Skin epidermis (tissue), 12 donors: ENCODE results near the gene SF3B6.
"Not testable (repeated sequence)": the region's sequence is repeated elsewhere in the genome, so short reads cannot be mapped to it uniquely, and the experiment has no call there.

Source experiments
- H3K27ac ChIP-seq, 21 experiments: fragments of 200-600 bp; sonication (generic) in 11 of 21; one replicate each; pipeline ENCODE4 v1.5.0; 2020; ENCODE audit warnings: mild to moderate bottlenecking in 3 of 21, inconsistent platforms in 2 of 21, moderate library complexity in 2 of 21
- H3K4me3 ChIP-seq, 7 experiments: fragments of 200-600 bp; sonication (generic) in 2 of 7; one replicate each; pipeline ENCODE4 v1.5.0; 2020; ENCODE audit warnings: inconsistent platforms in 2 of 7, mild to moderate bottlenecking in 2 of 7, moderate library complexity in 1 of 7

Gene SF3B6

GRCh38 chr2:24100732-24101131, 24.6 kb upstream of the SF3B6 start:
- H3K27ac ChIP-seq, H3K4me3 ChIP-seq: not testable (repeated sequence)

DNA sequence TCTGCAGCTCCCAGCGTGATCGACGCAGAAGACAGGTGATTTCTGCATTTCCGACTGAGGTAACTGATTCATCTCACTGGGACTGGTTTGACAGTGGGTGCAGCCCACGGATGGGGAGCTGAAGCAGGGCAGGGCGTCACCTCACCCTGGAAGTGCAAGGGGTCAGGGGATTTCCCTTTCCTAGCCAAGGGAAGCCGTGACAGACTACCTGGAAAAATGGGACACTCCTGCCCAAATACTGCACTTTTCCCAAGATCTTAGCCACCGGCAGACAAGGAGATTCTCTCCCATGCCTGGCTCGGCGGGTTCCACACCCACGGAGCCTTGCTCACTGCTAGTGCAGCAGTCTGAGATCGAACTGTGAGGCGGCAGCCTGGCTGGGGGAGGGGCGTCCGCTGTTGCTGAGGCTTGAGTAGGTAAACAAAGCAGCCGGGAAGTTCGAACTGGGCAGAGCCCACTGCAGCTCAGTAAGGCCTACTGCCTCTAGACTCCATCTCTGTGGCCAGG, 19.1 kb upstream of the SF3B6 start:
- not testable (repeated sequence) for H3K4me3 ChIP-seq, H3K27ac ChIP-seq

DNA sequence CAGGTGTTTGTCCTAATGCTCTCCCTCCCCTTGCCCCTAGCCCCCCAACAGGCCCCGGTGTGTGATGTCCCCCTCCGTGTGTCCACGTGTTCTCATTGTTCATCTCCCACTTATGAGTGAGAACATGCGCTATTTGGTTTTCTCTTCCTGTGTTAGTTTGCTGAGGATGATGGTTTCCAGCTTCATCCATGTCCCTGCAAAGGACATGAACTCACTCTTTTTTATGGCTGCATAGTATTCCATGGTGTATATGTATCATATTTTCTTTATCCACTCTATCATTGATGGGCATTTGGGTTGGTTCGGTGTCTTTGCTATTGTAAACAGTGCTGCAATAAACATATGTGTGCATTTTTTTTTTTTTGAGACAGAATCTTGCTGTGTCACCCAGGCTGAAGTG, 17.1 kb upstream of the SF3B6 start:
- H3K4me3 ChIP-seq, H3K27ac ChIP-seq: not testable (repeated sequence)

- H3K27ac ChIP-seq, result no peak overlapping the region
- no peak overlapping the region for H3K4me3 ChIP-seq
Measured at GRCh38 chr2:24088821-24089359, 12.8 kb upstream of the SF3B6 start.

DNA sequence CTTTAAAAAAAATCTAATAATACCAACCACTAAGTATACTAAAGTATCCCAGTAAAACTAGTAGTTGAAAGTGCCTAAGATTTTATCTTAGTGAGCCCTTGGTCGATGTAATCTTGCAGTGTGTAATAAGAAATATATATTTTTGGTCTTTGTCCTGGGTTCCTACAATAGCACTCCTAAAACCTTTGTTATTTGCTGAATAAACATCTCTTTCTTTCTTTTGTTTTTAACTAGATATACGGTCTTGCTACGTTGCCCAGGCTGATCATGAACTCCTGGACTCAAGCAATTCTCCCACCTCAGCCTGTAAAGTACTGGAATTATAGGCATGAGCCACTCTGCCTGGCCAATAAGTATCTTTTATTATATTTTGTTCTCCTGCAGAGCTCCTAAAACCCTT, 10.9 kb upstream of the SF3B6 start:
- Histone ChIP-seq H3K4me3 (no peak overlapping the region), H3K27ac (no peak overlapping the region)

GRCh38 chr2:24086241-24086640, 10.1 kb upstream of the SF3B6 start:
- no peak overlapping the region for H3K4me3 ChIP-seq
- no peak overlapping the region for H3K27ac ChIP-seq

GRCh38 chr2:24085200-24085489, 9.0 kb upstream of the SF3B6 start:
- Histone ChIP-seq H3K27ac (peak overlapping the region; percentile 10 to 94 (median 84)), H3K4me3 (peak overlapping the region; percentile 39 to 64 (median 55))

- H3K4me3 ChIP-seq, result peak within 1 kb of the TSS; percentile 39 to 64 (median 55)
Measured at GRCh38 chr2:24084386-24085199, 8.5 kb upstream of the SF3B6 start, which contains the start of gene TP53I3. Gene TP53I3, minus strand, starts transcription at chr2:24084834. Its CDS starts 508 bp downstream, at chr2:24084326.

DNA sequence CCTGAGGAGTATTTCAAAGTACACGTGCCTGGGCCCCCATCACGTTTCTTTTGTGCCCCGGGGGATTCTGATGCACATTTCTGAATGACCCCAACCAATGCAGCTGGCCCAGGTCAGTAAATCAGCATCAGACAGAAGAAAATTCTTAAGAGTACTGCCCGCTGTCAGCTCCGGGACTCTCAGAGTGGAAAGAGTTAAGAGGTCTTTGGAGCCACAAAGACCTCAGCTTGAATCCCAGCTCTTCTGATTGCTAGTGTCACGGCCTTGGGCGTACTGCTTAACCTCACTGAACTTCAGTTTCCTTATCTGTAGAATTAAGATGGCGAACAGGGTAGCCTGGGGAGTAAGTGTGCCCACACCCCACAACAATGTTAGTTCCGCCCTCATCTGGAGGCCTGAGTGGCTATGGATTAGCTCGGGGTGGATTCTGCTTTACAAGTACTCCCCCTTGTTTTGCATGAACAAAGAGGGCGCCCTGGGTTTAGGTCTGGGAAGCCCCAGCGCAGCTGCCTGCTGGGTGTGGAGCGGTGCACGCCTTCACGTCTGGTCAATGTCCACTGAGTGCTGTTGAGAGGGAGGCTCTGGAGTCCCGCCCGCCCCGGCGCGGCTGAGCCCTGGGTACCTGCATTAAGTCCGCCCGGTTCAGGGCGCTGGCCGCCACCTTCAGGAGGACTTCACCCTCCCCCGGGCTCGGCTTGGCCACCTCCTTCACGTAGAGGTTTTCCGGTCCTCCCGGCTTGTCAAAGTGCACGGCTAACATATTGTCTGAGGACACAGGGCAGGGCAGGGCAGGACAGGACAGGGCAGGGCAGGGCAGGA, 7.7 kb upstream of the SF3B6 start:
- Histone ChIP-seq H3K4me3 (peak overlapping the region; percentile 39 to 64 (median 55)), H3K27ac (peak overlapping the region; percentile 14 to 94 (median 84))

More at GRCh38 chr2:24084386-24085199, 8.5 kb upstream of the SF3B6 start, which contains the start of gene TP53I3:
- peak within 1 kb of the TSS; percentile 14 to 94 (median 84) for H3K27ac ChIP-seq

DNA sequence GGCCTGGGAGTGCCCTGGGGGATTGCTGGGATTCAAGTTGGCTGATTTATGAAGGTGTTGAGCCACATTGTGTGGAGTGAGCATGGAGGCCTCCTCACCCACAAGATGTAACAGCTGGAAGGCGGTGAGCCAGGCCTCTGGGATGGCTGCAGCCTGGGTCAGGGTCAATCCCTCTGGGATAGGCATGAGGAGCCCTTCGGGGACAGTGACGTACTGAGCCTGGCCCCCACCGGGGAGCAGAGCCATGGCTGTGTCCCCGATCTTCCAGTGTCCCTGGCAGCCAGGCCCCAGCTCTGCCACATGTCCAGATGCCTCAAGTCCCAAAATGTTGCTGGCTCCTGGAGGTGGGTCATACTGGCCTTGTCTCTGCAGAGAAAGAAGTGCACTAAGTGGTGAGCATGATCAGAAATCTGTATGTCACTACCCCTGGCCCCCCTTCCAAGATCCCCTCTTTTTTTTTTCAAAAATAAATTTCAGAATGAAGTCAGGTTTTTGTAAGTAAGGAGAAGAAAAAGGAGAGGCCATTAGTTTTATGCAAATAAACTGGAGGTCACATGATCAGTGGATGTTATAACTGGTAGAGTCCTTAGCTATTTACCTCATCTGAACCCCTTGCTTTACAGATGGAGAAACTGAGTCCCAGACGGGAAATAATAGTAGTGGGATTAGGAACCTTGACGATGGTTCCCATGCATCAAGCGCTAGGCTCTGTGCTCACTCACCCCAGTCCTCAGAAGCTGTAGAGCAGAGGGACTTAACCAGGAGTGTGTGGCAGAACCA, 6.9 kb upstream of the SF3B6 start:
- Histone ChIP-seq H3K4me3 (peak overlapping the region; percentile 39 to 64 (median 55)), H3K27ac (peak overlapping the region in 20 of 21 experiments; percentile 56 to 94 (median 85))

- H3K4me3 ChIP-seq, result no peak overlapping the region
Measured at GRCh38 chr2:24080701-24081100, 4.6 kb upstream of the SF3B6 start.

DNA sequence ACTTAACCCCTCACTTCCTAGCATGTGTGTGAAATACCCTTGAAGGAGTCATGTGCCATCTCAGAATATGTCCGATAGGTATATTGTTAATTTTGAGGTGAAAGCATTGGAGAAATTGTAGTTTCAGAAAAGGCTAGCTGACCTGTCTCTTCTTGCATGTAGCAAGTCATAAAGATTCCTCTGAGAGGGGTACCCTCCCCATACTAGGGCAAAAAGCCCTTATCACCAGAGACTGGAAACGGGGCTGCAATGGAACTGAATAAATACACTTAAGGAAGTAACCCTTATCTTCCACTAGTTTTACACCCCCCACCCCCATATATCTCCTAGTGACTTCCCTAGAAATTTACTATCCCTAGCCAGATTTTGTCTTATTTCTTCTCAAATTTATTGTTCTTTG, 1.8 kb upstream of the SF3B6 start:
- Histone ChIP-seq H3K4me3 (peak overlapping the region in 5 of 7 experiments; percentile 66 to 83 (median 77)), H3K27ac (peak overlapping the region in 18 of 21 experiments; percentile 75 to 97 (median 91))

More at GRCh38 chr2:24080701-24081100, 4.6 kb upstream of the SF3B6 start:
- no peak overlapping the region for H3K27ac ChIP-seq

- Histone ChIP-seq H3K4me3 (peak overlapping the region; percentile 66 to 83 (median 77)), H3K27ac (peak overlapping the region; percentile 48 to 97 (median 90))
Measured at GRCh38 chr2:24077535-24077877, 1.4 kb upstream of the SF3B6 start.

DNA sequence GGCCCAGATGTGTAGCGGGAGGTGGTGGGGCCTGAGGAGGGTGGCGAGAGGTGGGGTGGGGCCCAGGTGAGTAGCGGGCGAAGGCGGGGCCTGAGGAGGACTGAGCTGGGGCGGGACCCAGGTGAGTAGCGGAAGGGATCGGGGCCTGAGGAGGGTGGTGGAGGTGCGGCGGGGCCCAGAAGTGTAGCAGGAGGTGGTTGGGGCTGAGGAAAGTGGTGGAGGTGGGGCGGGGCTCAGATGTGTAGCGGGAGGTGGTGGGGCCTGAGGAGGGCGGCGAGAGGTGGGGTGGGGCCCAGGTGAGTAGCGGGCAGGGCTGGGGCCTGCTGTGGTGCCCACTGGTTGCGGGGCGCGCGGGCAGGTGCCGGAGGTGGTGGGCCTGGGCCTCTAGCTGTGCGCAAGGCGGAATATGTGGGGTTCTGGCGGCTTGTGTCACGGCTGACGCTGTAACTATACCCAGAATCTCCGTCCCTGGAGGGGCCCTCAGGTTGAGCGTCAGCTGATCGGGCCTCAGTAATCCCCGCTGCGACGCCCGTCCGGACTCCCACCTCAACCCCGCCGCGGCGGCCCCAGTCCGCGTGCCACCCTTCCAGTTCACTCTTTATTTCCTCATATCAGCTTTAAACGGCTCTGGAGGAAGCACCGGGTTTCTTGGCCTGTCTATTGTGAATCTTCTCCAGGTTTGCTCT, 866 bp upstream of the SF3B6 start:
- peak overlapping the region; percentile 66 to 83 (median 77) for H3K4me3 ChIP-seq

GRCh38 chr2:24075259-24075658, 867 bp downstream of the SF3B6 start:
- Histone ChIP-seq H3K27ac (peak overlapping the region in 9 of 21 experiments; percentile 86 to 97 (median 91)), H3K4me3 (peak overlapping the region; percentile 66 to 83 (median 77))

More for the DNA sequence above, 866 bp upstream of the SF3B6 start:
- peak overlapping the region; percentile 48 to 97 (median 90) for H3K27ac ChIP-seq

GRCh38 chr2:24073816-24074215, 2.3 kb downstream of the SF3B6 start:
- no peak overlapping the region for H3K27ac ChIP-seq
- H3K4me3 ChIP-seq, result no peak overlapping the region

DNA sequence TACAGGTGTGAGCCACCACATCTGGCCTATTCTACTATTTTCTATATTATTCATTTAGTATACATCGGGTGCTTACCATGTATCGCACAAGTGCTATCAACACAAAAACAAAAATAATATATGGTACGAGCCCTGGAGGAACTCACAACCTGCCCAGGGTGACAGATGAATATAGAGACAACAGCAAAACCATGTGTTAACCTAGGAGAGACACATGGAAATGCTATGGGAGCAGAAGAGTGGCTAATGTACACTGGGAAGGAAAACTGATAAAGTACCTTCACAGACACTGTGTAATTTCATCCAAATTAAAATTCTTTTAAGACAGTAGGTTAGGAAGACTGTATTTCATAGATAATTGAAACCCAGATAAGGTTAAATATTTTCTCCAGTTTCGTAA, 3.9 kb downstream of the SF3B6 start:
- H3K4me3 ChIP-seq, result no peak overlapping the region
- no peak overlapping the region for H3K27ac ChIP-seq

GRCh38 chr2:24065341-24065740, 10.8 kb downstream of the SF3B6 start:
- no peak overlapping the region for H3K27ac ChIP-seq

More at GRCh38 chr2:24065341-24065740, 10.8 kb downstream of the SF3B6 start:
- no peak overlapping the region for H3K4me3 ChIP-seq
